Measurements from ENCODE around the gene ADAMTSL2.
A peak's percentile ranks its signal among the peaks of the same experiment; 100 is the strongest.

Gene ADAMTSL2

GRCh38 chr9:133518200-133518599 is 16.3 kb upstream of the ADAMTSL2 start:
- no peak for DNase-seq (ENCODE audit: low spot score)

- DNase-seq (ENCODE audit: low spot score) = no peak
These were observed 15.6 kb upstream of the ADAMTSL2 start for GRCh38 chr9:133518706-133519449.

- no peak for DNase-seq (ENCODE audit: low spot score)
These were observed 14.8 kb upstream of the ADAMTSL2 start for GRCh38 chr9:133519693-133520092.

GRCh38 chr9:133520121-133520835 is 14.2 kb upstream of the ADAMTSL2 start:
- no peak for DNase-seq (ENCODE audit: low spot score)

- DNase-seq (ENCODE audit: low spot score) = no peak
These were observed 13.1 kb upstream of the ADAMTSL2 start for GRCh38 chr9:133521122-133522072.

- no peak for DNase-seq (ENCODE audit: low spot score)
These were observed 12.2 kb upstream of the ADAMTSL2 start for GRCh38 chr9:133522073-133522910.

GRCh38 chr9:133523106-133523505 is 11.4 kb upstream of the ADAMTSL2 start:
- no peak for DNase-seq (ENCODE audit: low spot score)

- DNase-seq (ENCODE audit: low spot score) = no peak
These were observed 10.4 kb upstream of the ADAMTSL2 start for GRCh38 chr9:133524146-133524545.

- DNase-seq (ENCODE audit: low spot score) = no peak
These were observed 9.8 kb upstream of the ADAMTSL2 start, which contains the start of gene MYMK for GRCh38 chr9:133524679-133525228. Gene MYMK, minus strand, starts transcription at chr9:133524959. Its CDS starts 115 bp downstream, at chr9:133524844.

GRCh38 chr9:133525677-133526076 is 8.8 kb upstream of the ADAMTSL2 start:
- DNase-seq (ENCODE audit: low spot score) = no peak

GRCh38 chr9:133526721-133527321 is 7.7 kb upstream of the ADAMTSL2 start:
- DNase-seq (ENCODE audit: low spot score) = no peak

- no peak for DNase-seq (ENCODE audit: low spot score)
These were observed 7.0 kb upstream of the ADAMTSL2 start for GRCh38 chr9:133527444-133527920.

- no peak for DNase-seq (ENCODE audit: low spot score)
These were observed 6.3 kb upstream of the ADAMTSL2 start for GRCh38 chr9:133528001-133528875.

- DNase-seq (ENCODE audit: low spot score) = no peak
These were observed 5.6 kb upstream of the ADAMTSL2 start for GRCh38 chr9:133528876-133529241.

- no peak for DNase-seq (ENCODE audit: low spot score)
These were observed 5.0 kb upstream of the ADAMTSL2 start for GRCh38 chr9:133529457-133529856.

GRCh38 chr9:133529874-133530273 is 4.6 kb upstream of the ADAMTSL2 start:
- no peak for DNase-seq (ENCODE audit: low spot score)

- no peak for DNase-seq (ENCODE audit: low spot score)
These were observed 3.2 kb upstream of the ADAMTSL2 start for GRCh38 chr9:133531293-133531692.

- DNase-seq (ENCODE audit: low spot score) = peak; percentile 88
These were observed 1.4 kb upstream of the ADAMTSL2 start for GRCh38 chr9:133532937-133533668.

- DNase-seq (ENCODE audit: low spot score) = no peak
These were observed 647 bp upstream of the ADAMTSL2 start for GRCh38 chr9:133533857-133534256.
